Measurements from ENCODE around the gene NENF. TPM values are rescaled to one million over a fixed set of nuclear protein-coding genes. Genes with fewer than 3 reads are reported as not detected.

NENF gene
- total RNA-seq, 4 donors from 2014 or later: 52.3 to 99.5 (median 89.8) TPM

- no peak for TF ChIP-seq CTCF (IDR thresholded peaks at IDR 0.05; ENCODE audit: low read depth)
These were observed 53.3 kb downstream of the NENF start for GRCh38 chr1:212485913-212486618.

GRCh38 chr1:212486619-212486975 is 53.9 kb downstream of the NENF start:
- TF ChIP-seq CTCF (IDR thresholded peaks at IDR 0.05; ENCODE audit: low read depth): no peak

- TF ChIP-seq CTCF (IDR thresholded peaks at IDR 0.05; ENCODE audit: low read depth): no peak
These were observed 54.6 kb downstream of the NENF start for GRCh38 chr1:212487286-212487685.

GRCh38 chr1:212487774-212488435 is 55.2 kb downstream of the NENF start:
- TF ChIP-seq CTCF (IDR thresholded peaks at IDR 0.05; ENCODE audit: low read depth): no peak

- no peak for TF ChIP-seq CTCF (IDR thresholded peaks at IDR 0.05; ENCODE audit: low read depth)
These were observed 55.9 kb downstream of the NENF start for GRCh38 chr1:212488436-212489283.

GRCh38 chr1:212489284-212489859 is 56.7 kb downstream of the NENF start:
- no peak for TF ChIP-seq CTCF (IDR thresholded peaks at IDR 0.05; ENCODE audit: low read depth)

GRCh38 chr1:212490276-212490675 is 57.6 kb downstream of the NENF start:
- no peak for TF ChIP-seq CTCF (IDR thresholded peaks at IDR 0.05; ENCODE audit: low read depth)
